SK-N-SH (cell line): ENCODE measurements around the gene SH3GLB2. TPM values are rescaled to one million over a fixed set of nuclear protein-coding genes. Genes with fewer than 3 reads are reported as not detected.
"Not testable (repeated sequence)": the region's sequence is repeated elsewhere in the genome, so short reads cannot be mapped to it uniquely, and the experiment has no call there.

Experiments used
- CTCF ChIA-PET: fragments of 300-600, 350-600 bp; formaldehyde crosslinking; extraction: SDS; loops from one replicate; lab custom pipeline; 2021; lab: Yijun Ruan, JAX
- POLR2A ChIA-PET: fragments of 350-600 bp; sonication (Branson Sonifier 250); formaldehyde crosslinking; extraction: SDS; loops from one replicate; lab custom pipeline; 2020; ENCODE audit warnings: antibody characterized with exemption, inconsistent platforms; lab: Yijun Ruan, JAX
- DNase-seq: peaks from one replicate; pipeline ENCODE4 v3.0.0; 2012
- H2AFZ ChIP-seq: fragments of 200-600 bp; sonication (generic); 2 replicates; pipeline ENCODE4 v1.8.1; 2016; ENCODE audit warnings: antibody characterized with exemption, mild to moderate bottlenecking, low read depth
- H3F3A ChIP-seq: fragments of 200-600 bp; sonication (generic); replicated peaks from 2 replicates; pipeline ENCODE3; 2016; ENCODE audit warnings: antibody characterized with exemption, mild to moderate bottlenecking; ENCODE audit not compliant: insufficient read depth
- H3K27ac ChIP-seq, 2 experiments: fragments of 200-500 bp in 1 of 2; fragments of 200-600 bp in 1 of 2; sonication (Bioruptor generic) in 1 of 2; sonication (generic), shearing (Covaris generic) in 1 of 2; 2 replicates each; pipeline versions ENCODE4 v1.5.1 to v1.6.1; 2014 to 2016; ENCODE audit warnings: low read depth in 2 of 2, inconsistent platforms in 1 of 2, low read length in 1 of 2, mild to moderate bottlenecking in 1 of 2, mixed read lengths in 1 of 2
- H3K27me3 ChIP-seq: fragments of 200-600 bp; sonication (generic), shearing (Covaris generic); 2 replicates; pipeline ENCODE4 v1.6.1; 2016; ENCODE audit warnings: mixed run types; ENCODE audit not compliant: insufficient read depth
- H3K36me3 ChIP-seq, 2 experiments: fragments of 200-500 bp in 1 of 2; fragments of 200-600 bp in 1 of 2; sonication (Bioruptor generic) in 1 of 2; sonication (generic) in 1 of 2; replicated peaks in 1 of 2; 2 replicates each; pipeline versions ENCODE3 to v1.5.1; 2014 to 2016; ENCODE audit warnings: low read length in 1 of 2, mild to moderate bottlenecking in 1 of 2; ENCODE audit not compliant: insufficient read depth in 2 of 2, control insufficient read depth in 1 of 2
- H3K4me1 ChIP-seq, 2 experiments: fragments of 200-500 bp in 1 of 2; fragments of 200-600 bp in 1 of 2; sonication (Bioruptor generic) in 1 of 2; sonication (generic), shearing (Covaris generic) in 1 of 2; 2 replicates each; pipeline versions ENCODE4 v1.5.1 to v1.6.1; 2014 to 2016; ENCODE audit warnings: low read depth in 1 of 2, low read length in 1 of 2, mixed run types in 1 of 2; ENCODE audit not compliant: insufficient read depth in 2 of 2, control insufficient read depth in 1 of 2
- H3K4me2 ChIP-seq: fragments of 200-600 bp; sonication (generic), shearing (Covaris generic); 2 replicates; pipeline ENCODE4 v1.6.1; 2017; ENCODE audit warnings: mixed run types
- H3K4me3 ChIP-seq, 2 experiments: fragments of 200-500 bp in 1 of 2; fragments of 200-600 bp in 1 of 2; sonication (Bioruptor generic) in 1 of 2; sonication (generic), shearing (Covaris generic) in 1 of 2; 2 replicates each; pipeline versions ENCODE4 v1.5.1 to v1.8.1; 2014 to 2016; ENCODE audit warnings: low read depth in 2 of 2, inconsistent platforms in 1 of 2, low read length in 1 of 2, mild to moderate bottlenecking in 1 of 2, mixed read lengths in 1 of 2, moderate library complexity in 1 of 2
- H3K79me2 ChIP-seq: fragments of 200-600 bp; sonication (generic); 2 replicates; pipeline ENCODE4 v1.8.1; 2017; ENCODE audit warnings: mild to moderate bottlenecking; ENCODE audit not compliant: insufficient read depth
- H3K9ac ChIP-seq: fragments of 200-600 bp; sonication (generic); 2 replicates; pipeline ENCODE4 v1.6.1; 2017; ENCODE audit warnings: mixed run types
- H3K9me2 ChIP-seq: fragments of 200-600 bp; sonication (generic); 2 replicates; pipeline ENCODE4 v1.6.1; 2017; ENCODE audit warnings: mixed run types
- H3K9me3 ChIP-seq: fragments of 200-600 bp; sonication (generic); 2 replicates; pipeline ENCODE4 v1.6.1; 2017; ENCODE audit warnings: mixed run types, mild to moderate bottlenecking, moderate library complexity
- H4K20me1 ChIP-seq: fragments of 200-600 bp; sonication (generic); 2 replicates; pipeline ENCODE4 v1.6.1; 2017; ENCODE audit warnings: mild to moderate bottlenecking, mixed run types; ENCODE audit not compliant: insufficient read depth
- FOSL2 ChIP-seq: IDR thresholded peaks from 2 replicates; pipeline ENCODE4 v1.4.0; 2012; ENCODE audit warnings: low read depth, mild to moderate bottlenecking, moderate library complexity, borderline replicate concordance
- FOXJ3 ChIP-seq: sonication (generic); formaldehyde crosslinking; IDR thresholded peaks from 2 replicates; pipeline ENCODE4 v1.5.1; 2020; ENCODE audit warnings: mild to moderate bottlenecking, missing genetic modification reagents
- JUND ChIP-seq: IDR thresholded peaks from 2 replicates; pipeline ENCODE4 v1.4.0; 2012
- NRF1 ChIP-seq: IDR thresholded peaks from 2 replicates; pipeline ENCODE4 v1.6.1; 2012; ENCODE audit warnings: low read depth, mild to moderate bottlenecking, low read length
- REST ChIP-seq: IDR thresholded peaks from 2 replicates; pipeline ENCODE4 v1.6.1; 2012; ENCODE audit warnings: mild to moderate bottlenecking, low read depth, low read length, moderate library complexity
- RFX5 ChIP-seq: IDR thresholded peaks from 2 replicates; pipeline ENCODE4 v1.6.1; 2012; ENCODE audit warnings: mild to moderate bottlenecking, improper control_type of control experiment, low read length
- TAF1 ChIP-seq: IDR thresholded peaks from 2 replicates; pipeline ENCODE4 v1.6.1; 2012; ENCODE audit warnings: low read depth, mild to moderate bottlenecking, low read length, moderate library complexity, borderline replicate concordance
- TCF12 ChIP-seq: IDR thresholded peaks from 2 replicates; pipeline ENCODE4 v1.4.0; 2012
- YY1 ChIP-seq: IDR thresholded peaks from 2 replicates; pipeline ENCODE4 v1.4.0; 2012; ENCODE audit warnings: low read depth, mild to moderate bottlenecking
- ZBTB33 ChIP-seq: IDR thresholded peaks from 2 replicates; pipeline ENCODE4 v1.4.0; 2012; ENCODE audit warnings: low read depth, borderline replicate concordance
- WGBS: methylation state at CpG from one replicate; pipeline ENCODE4 v1.1.6; 2017; ENCODE audit warnings: low lambda C conversion rate; 5-methylcytosine and 5-hydroxymethylcytosine counted together
- polyA plus RNA-seq, 3 experiments: library from polyadenylated mRNA; depleted of rRNA; stranded (reverse); fragments of >200 nt; gene quantifications; 2 replicates each; pipeline ENCODE4 v1.2.3, GENCODE V29; 2012

SH3GLB2 gene
- polyA plus RNA-seq, 1 of the 3 experiments (the other 2 are of a cell fraction) = 94.4 TPM

- H3K27me3 ChIP-seq, H3F3A ChIP-seq, H3K9ac ChIP-seq, CTCF ChIA-PET, H3K9me2 ChIP-seq, H3K36me3 ChIP-seq, H3K9me3 ChIP-seq, H4K20me1 ChIP-seq: not testable (repeated sequence)
- 58% methylated on average over 13 of the region's 13 CpGs for WGBS
- Histone ChIP-seq H3K79me2 (peaks cover 37% of the 10 kb centered on the region), H2AFZ (peak overlapping the region; percentile 97), H3K27ac (peak overlapping the region; percentile 34 to 60; a peak in 3 of 4 replicates), H3K4me2 (peak overlapping the region; percentile 60), H3K4me1 (peaks cover 7 to 23% of the 10 kb centered on the region in 2 experiments; a peak in 3 of 4 replicates), H3K4me3 (peak overlapping the region in 1 of 2 experiments; percentile 28; a peak in 2 of 4 replicates)
- POLR2A ChIA-PET = interaction anchor here (0.5 to 1.3 kb wide), 2 partner anchors 12 to 1750 kb away, joined by 5 read pairs; no protein-coding TSS in a partner anchor
- peak; percentile 48 for DNase-seq
These were observed 7.7 kb upstream of the SH3GLB2 start for GRCh38 chr9:129035838-129036237.

- no peaks in the 10 kb centered on the region for H3K27me3 ChIP-seq
These were observed 5.1 kb upstream of the SH3GLB2 start for GRCh38 chr9:129033216-129033615.

More at GRCh38 chr9:129033216-129033615, 5.1 kb upstream of the SH3GLB2 start:
- peaks cover 4% of the 10 kb centered on the region; the same call in 1 of the 2 replicates for H4K20me1 ChIP-seq
- H3K4me2 ChIP-seq = no peak overlapping the region
- H3K9me2 ChIP-seq = no peaks in the 10 kb centered on the region
- no peak overlapping the region for H3K4me3 ChIP-seq
- ChIA-PET CTCF (interaction anchor here (1.1 kb wide), 1 partner anchor 14 kb away, joined by 5 read pairs; no protein-coding TSS in a partner anchor), POLR2A (interaction anchor here (1.1 kb wide), 1 partner anchor 44 kb away, joined by 3 read pairs; no protein-coding TSS in a partner anchor)
- no peaks in the 10 kb centered on the region for H3K36me3 ChIP-seq
- no peaks in the 10 kb centered on the region for H3F3A ChIP-seq
- H2AFZ ChIP-seq = no peak overlapping the region
- H3K27ac ChIP-seq = no peak overlapping the region
- 99% methylated on average over 8 of the region's 8 CpGs for WGBS
- no peak for DNase-seq
- H3K9me3 ChIP-seq = no peaks in the 10 kb centered on the region
- TF ChIP-seq FOXJ3 (CRISPR knock-in tag) = no peak
- TF ChIP-seq TAF1 = no peak
- TF ChIP-seq JUND = no peak
- TF ChIP-seq ZBTB33 = no peak
- TF ChIP-seq TCF12 = no peak
- TF ChIP-seq REST = no peak
- no peak for TF ChIP-seq YY1
- TF ChIP-seq FOSL2 = no peak
- TF ChIP-seq NRF1 = no peak
- TF ChIP-seq RFX5 = no peak
- H3K79me2 ChIP-seq = peaks cover 17% of the 10 kb centered on the region
- H3K9ac ChIP-seq = no peak overlapping the region
- H3K4me1 ChIP-seq = peaks cover 7 to 16% of the 10 kb centered on the region in 2 experiments; a peak in 3 of 4 replicates
